Measurements from ENCODE around the gene LTBP1. TPM values are rescaled to one million over a fixed set of nuclear protein-coding genes. Genes with fewer than 3 reads are reported as not detected.

The LTBP1 gene
- total RNA-seq, 1 experiment from 2014 or later = 12.5 TPM

- no TSS peak for BruUV-seq (replicated peaks)
- Histone ChIP-seq H3K27ac (ENCODE audit: low read length) (no peak overlapping the region), H3K36me3 (ENCODE audit: control insufficient read depth, insufficient read depth, low read length) (no peaks in the 10 kb centered on the region), H3K9me3 (ENCODE audit: control insufficient read depth, insufficient read depth, low read depth, low read length) (no peaks in the 10 kb centered on the region), H3K27me3 (ENCODE audit: control insufficient read depth, insufficient read depth, low read length) (no peaks in the 10 kb centered on the region), H3K4me1 (ENCODE audit: control insufficient read depth, insufficient read depth, low read length) (peaks cover 9% of the 10 kb centered on the region), H3K4me3 (ENCODE audit: low read depth in 2 of 2, low read length in 2 of 2) (peak overlapping the region; percentile 0 to 40; a peak in 2 of 4 replicates)
- DNase-seq (ENCODE audit: low read depth, low spot score) = no peak
- POLR2A ChIA-PET = interaction anchor here (0.5 kb wide), 1 partner anchor 11 kb away, joined by 3 read pairs; no protein-coding TSS in a partner anchor
- no peak for ATAC-seq
- intact Hi-C loops (cut with micrococcal nuclease; ENCODE audit: unreplicated experiment) = no loop called here
- CTCF ChIA-PET = no interaction called here
- TF ChIP-seq SIN3A (IDR thresholded peaks at IDR 0.05; ENCODE audit: borderline replicate concordance, insufficient read depth, low read depth, low read length) = no peak
- TF ChIP-seq POLR2AphosphoS5 (IDR thresholded peaks at IDR 0.05; ENCODE audit: low read depth, low read length) = no peak
- TF ChIP-seq REST (IDR thresholded peaks at IDR 0.05; ENCODE audit: insufficient read depth in 1 of 2, low read depth in 2 of 2, low read length in 1 of 2) = no peak
- TF ChIP-seq TCF7L2 (IDR thresholded peaks at IDR 0.05; ENCODE audit: low read depth, low read length) = no peak
- TF ChIP-seq CTCF (IDR thresholded peaks at IDR 0.05) = no peak
- in situ Hi-C loops (cut with HindIII; ENCODE audit: low pct_unique_long_range_greater_than_20kb, low sequenced_read_pairs) = no loop called here
These were observed 189.3 kb downstream of the LTBP1 start for GRCh38 chr2:33136056-33136455.

- no peaks in the 10 kb centered on the region for H3K27me3 ChIP-seq (ENCODE audit: control insufficient read depth, insufficient read depth, low read length)
- in situ Hi-C loops (cut with HindIII; ENCODE audit: low pct_unique_long_range_greater_than_20kb, low sequenced_read_pairs) (no loop called here), intact Hi-C loops (cut with micrococcal nuclease; ENCODE audit: unreplicated experiment) (no loop called here)
- peaks cover 9% of the 10 kb centered on the region for H3K4me1 ChIP-seq (ENCODE audit: control insufficient read depth, insufficient read depth, low read length)
- no peaks in the 10 kb centered on the region for H3K9me3 ChIP-seq (ENCODE audit: control insufficient read depth, insufficient read depth, low read depth, low read length)
- peak overlapping the region in 1 of 2 experiments; percentile 40; a peak in 1 of 4 replicates for H3K4me3 ChIP-seq (ENCODE audit: low read depth in 2 of 2, low read length in 2 of 2)
- no peak overlapping the region for H3K27ac ChIP-seq (ENCODE audit: low read length)
- ATAC-seq (no peak), DNase-seq (ENCODE audit: low read depth, low spot score) (no peak)
- no peak for TF ChIP-seq CTCF (IDR thresholded peaks at IDR 0.05)
- TF ChIP-seq POLR2AphosphoS5 (IDR thresholded peaks at IDR 0.05; ENCODE audit: low read depth, low read length) = no peak
- TF ChIP-seq SIN3A (IDR thresholded peaks at IDR 0.05; ENCODE audit: borderline replicate concordance, insufficient read depth, low read depth, low read length) = no peak
- TF ChIP-seq REST (IDR thresholded peaks at IDR 0.05; ENCODE audit: insufficient read depth in 1 of 2, low read depth in 2 of 2, low read length in 1 of 2) = no peak
- TF ChIP-seq TCF7L2 (IDR thresholded peaks at IDR 0.05; ENCODE audit: low read depth, low read length) = no peak
- no TSS peak for BruUV-seq (replicated peaks)
- H3K36me3 ChIP-seq (ENCODE audit: control insufficient read depth, insufficient read depth, low read length) = no peaks in the 10 kb centered on the region
- POLR2A ChIA-PET = no interaction called here
- CTCF ChIA-PET = no interaction called here
These were observed 189.8 kb downstream of the LTBP1 start for GRCh38 chr2:33136566-33136965.

All from Panc1 (cell line).